Glutamatergic neuron (in vitro differentiated cells): ENCODE data around the gene WDFY4. TPM values are rescaled to one million over a fixed set of nuclear protein-coding genes. Genes with fewer than 3 reads are reported as not detected.

Source experiments
- DNase-seq: peaks from one replicate; pipeline ENCODE4 v3.0.0; 2022
- H3K27ac Mint-ChIP-seq: one replicate; pipeline ENCODE4 v1.8.0; 2020; ENCODE audit warnings: mild to moderate bottlenecking, mixed read lengths, inconsistent platforms; ENCODE audit not compliant: unreplicated experiment
- H3K27me3 Mint-ChIP-seq: one replicate; pipeline ENCODE4 v1.8.0; 2020; ENCODE audit warnings: mild to moderate bottlenecking, moderate library complexity, mixed read lengths, inconsistent platforms; ENCODE audit not compliant: unreplicated experiment
- H3K36me3 Mint-ChIP-seq: one replicate; pipeline ENCODE4 v1.8.0; 2020; ENCODE audit warnings: mild to moderate bottlenecking, mixed read lengths, inconsistent platforms; ENCODE audit not compliant: unreplicated experiment
- H3K4me1 Mint-ChIP-seq: one replicate; pipeline ENCODE4 v1.8.0; 2020; ENCODE audit warnings: mild to moderate bottlenecking, low read depth, mixed read lengths, inconsistent platforms; ENCODE audit not compliant: unreplicated experiment
- H3K4me3 Mint-ChIP-seq: one replicate; pipeline ENCODE4 v1.8.0; 2020; ENCODE audit warnings: mild to moderate bottlenecking, mixed read lengths, inconsistent platforms; ENCODE audit not compliant: unreplicated experiment
- H3K9me3 Mint-ChIP-seq: one replicate; pipeline ENCODE4 v1.8.0; 2020; ENCODE audit warnings: mild to moderate bottlenecking, moderate library complexity, mixed read lengths, inconsistent platforms; ENCODE audit not compliant: unreplicated experiment
- total RNA-seq: library from RNA; stranded (reverse); fragmentation: NEBNext Ultra II Directional; extraction: Animal tissue kit (Norgen Biotek cat#: 25700); gene quantifications from one replicate; pipeline ENCODE4 v1.2.1, GENCODE V29; 2021; ENCODE audit not compliant: unreplicated experiment
- TF ChIP-seq, protein P1 (sequence below): fragments of 200-600 bp; sonication (generic); IDR thresholded peaks from one replicate; pipeline ENCODE4 v1.5.0; 2021; ENCODE audit not compliant: partially characterized antibody, unreplicated experiment

The WDFY4 gene
- total RNA-seq, 1 donor from 2014 or later: not detected

DNA sequence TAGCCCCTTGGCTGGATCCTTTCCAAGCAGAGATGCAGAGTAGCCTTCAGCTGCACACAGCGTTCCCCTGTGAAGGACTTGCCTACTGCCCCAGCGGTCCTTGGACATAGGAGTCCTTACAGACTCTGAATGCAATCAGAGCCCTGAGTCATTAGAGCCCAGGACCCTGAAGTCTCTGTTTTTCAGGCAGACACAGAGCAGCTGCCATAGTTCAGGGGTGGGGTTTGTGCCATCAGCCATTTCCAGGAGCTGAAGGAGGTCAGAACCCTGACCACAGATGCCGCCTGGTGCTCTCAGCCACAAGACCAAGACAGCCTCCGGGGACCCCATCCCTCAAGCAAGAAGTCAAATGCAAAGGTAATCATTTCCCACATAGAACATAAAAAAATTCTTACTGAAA, 32.8 kb upstream of the WDFY4 start:
- peaks cover 4% of the 10 kb centered on the region for H3K27me3 Mint-ChIP-seq

DNA sequence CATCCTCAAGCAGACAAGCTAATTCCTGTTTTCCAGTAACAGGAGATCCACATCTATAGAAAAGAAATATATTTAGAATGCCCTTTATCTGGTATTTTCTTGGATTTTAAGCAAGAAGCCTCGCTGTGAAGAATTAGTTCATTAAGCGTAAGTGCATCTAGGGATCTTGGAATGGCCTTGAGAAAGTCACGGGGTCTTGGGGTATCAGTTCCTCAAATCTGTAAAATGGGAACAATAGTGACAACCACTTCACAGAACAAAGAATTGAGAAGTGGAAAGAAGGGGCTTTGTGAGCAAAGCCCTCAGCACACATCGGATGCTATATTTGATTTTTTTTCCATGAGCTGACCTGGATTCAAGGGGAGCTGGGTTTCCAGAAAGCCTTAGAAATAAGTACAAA, 32.3 kb upstream of the WDFY4 start:
- H3K27ac Mint-ChIP-seq: no peak overlapping the region

More for the DNA sequence above, 32.8 kb upstream of the WDFY4 start:
- peaks cover 11% of the 10 kb centered on the region for H3K4me1 Mint-ChIP-seq
- no peaks in the 10 kb centered on the region for H3K36me3 Mint-ChIP-seq
- H3K4me3 Mint-ChIP-seq: no peak overlapping the region
- no peak overlapping the region for H3K27ac Mint-ChIP-seq
- DNase-seq: peak; percentile 41
- peaks cover 6% of the 10 kb centered on the region for H3K9me3 Mint-ChIP-seq
- TF ChIP-seq, protein P1, sequence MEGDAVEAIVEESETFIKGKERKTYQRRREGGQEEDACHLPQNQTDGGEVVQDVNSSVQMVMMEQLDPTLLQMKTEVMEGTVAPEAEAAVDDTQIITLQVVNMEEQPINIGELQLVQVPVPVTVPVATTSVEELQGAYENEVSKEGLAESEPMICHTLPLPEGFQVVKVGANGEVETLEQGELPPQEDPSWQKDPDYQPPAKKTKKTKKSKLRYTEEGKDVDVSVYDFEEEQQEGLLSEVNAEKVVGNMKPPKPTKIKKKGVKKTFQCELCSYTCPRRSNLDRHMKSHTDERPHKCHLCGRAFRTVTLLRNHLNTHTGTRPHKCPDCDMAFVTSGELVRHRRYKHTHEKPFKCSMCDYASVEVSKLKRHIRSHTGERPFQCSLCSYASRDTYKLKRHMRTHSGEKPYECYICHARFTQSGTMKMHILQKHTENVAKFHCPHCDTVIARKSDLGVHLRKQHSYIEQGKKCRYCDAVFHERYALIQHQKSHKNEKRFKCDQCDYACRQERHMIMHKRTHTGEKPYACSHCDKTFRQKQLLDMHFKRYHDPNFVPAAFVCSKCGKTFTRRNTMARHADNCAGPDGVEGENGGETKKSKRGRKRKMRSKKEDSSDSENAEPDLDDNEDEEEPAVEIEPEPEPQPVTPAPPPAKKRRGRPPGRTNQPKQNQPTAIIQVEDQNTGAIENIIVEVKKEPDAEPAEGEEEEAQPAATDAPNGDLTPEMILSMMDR: no peak

DNA sequence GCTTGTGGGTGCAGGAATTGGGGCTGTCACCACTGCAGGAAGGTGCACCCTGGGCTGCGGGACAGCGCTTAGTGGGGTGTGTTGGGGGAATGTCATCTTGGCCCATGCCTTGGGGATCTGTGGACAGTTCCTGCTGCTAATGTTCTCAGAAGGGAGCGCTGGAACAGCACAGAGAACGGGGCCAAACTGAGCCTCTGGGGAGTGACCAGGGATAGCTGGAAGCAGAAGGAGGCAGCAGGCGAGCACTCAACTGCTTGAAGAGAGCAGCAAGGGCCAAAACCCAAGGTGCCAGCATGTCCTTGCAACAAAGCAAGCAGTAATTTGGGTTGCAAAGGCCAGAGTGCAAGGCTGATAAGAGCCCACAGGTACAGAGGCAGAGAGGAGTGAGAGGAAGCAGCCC, 31.3 kb upstream of the WDFY4 start:
- Mint-ChIP-seq H3K27me3 (peaks cover 4% of the 10 kb centered on the region), H3K36me3 (no peaks in the 10 kb centered on the region), H3K4me1 (peaks cover 12% of the 10 kb centered on the region), H3K27ac (no peak overlapping the region), H3K9me3 (peaks cover 8% of the 10 kb centered on the region), H3K4me3 (peak overlapping the region; percentile 35)
- no peak for DNase-seq
- TF ChIP-seq, protein P1: no peak

More for the DNA sequence above, 32.3 kb upstream of the WDFY4 start:
- no peak for DNase-seq
- TF ChIP-seq, protein P1: no peak
- Mint-ChIP-seq H3K27me3 (peaks cover 4% of the 10 kb centered on the region), H3K4me1 (peaks cover 11% of the 10 kb centered on the region), H3K4me3 (no peak overlapping the region), H3K9me3 (peaks cover 6% of the 10 kb centered on the region), H3K36me3 (no peaks in the 10 kb centered on the region)

DNA sequence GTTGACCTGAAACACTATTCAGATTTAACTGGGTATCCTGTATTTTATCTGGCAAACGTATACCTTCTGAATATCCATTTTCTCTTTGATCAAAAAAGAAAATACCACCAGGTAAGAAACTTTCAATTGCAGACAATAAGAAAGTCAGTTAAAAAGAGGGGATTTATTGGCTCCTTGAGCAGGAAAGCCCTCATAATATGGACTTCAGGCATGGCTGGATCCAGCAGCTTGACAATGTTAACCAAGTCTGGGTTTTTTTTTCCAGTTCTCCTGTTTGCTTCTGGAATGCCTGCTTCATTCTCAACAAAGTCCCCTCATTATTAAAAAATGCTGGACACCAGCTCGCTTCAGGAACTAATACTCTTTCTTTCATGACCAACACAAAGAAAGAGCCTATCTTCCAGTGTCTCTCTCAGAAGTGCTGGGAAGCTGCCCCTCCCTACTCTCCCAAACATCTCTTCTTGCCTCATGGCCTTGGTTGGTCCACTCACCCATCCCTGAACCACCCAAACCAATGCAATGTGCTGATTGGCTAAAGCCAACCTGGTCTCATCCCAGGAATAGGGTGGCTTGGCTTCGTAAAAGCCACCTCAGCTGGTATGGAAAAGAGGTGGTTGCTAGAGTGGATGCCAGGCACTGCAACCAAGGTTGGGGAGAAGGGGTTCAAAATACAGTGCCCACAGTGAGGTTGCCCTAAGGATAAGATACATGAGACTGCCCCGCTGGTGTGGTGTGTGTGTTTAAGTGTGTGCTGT, 30.6 kb upstream of the WDFY4 start:
- DNase-seq: no peak
- H3K4me1 Mint-ChIP-seq: peaks cover 13% of the 10 kb centered on the region
- peaks cover 8% of the 10 kb centered on the region for H3K9me3 Mint-ChIP-seq
- TF ChIP-seq, protein P1: no peak
- H3K27me3 Mint-ChIP-seq: peaks cover 2% of the 10 kb centered on the region
- H3K4me3 Mint-ChIP-seq: no peak overlapping the region
- no peak overlapping the region for H3K27ac Mint-ChIP-seq
- no peaks in the 10 kb centered on the region for H3K36me3 Mint-ChIP-seq
